Ramos (cell line): ENCODE results near the gene SPAG17.

Experiments
- in situ Hi-C: fragments of 300-500 bp; cut with MboI; formaldehyde crosslinking; loops from one replicate; pipeline ENCODE4 v1.14.3; 2022; ENCODE audit warnings: low sequenced_read_pairs; ENCODE audit not compliant: unreplicated experiment

Gene SPAG17

GRCh38 chr1:118012515-118013124 lies 172.4 kb downstream of the SPAG17 start:
- in situ Hi-C loops: no loop called here

GRCh38 chr1:118008011-118008410 lies 177.0 kb downstream of the SPAG17 start:
- in situ Hi-C loops: no loop called here

- in situ Hi-C loops: no loop called here
Observed at GRCh38 chr1:118007391-118007790, 177.6 kb downstream of the SPAG17 start.

- in situ Hi-C loops: no loop called here
Observed at GRCh38 chr1:118004312-118004711, 180.7 kb downstream of the SPAG17 start.

GRCh38 chr1:117985973-117986372 lies 199.1 kb downstream of the SPAG17 start:
- in situ Hi-C loops: no loop called here

GRCh38 chr1:117985239-117985638 lies 199.8 kb downstream of the SPAG17 start:
- in situ Hi-C loops: no loop called here

- in situ Hi-C loops: no loop called here
Observed at GRCh38 chr1:117981455-117982192, 203.4 kb downstream of the SPAG17 start.

GRCh38 chr1:117976381-117976780 lies 208.6 kb downstream of the SPAG17 start:
- in situ Hi-C loops: no loop called here

- in situ Hi-C loops: no loop called here
Observed at GRCh38 chr1:117971777-117972176, 213.3 kb downstream of the SPAG17 start.

- in situ Hi-C loops: no loop called here
Observed at GRCh38 chr1:117970252-117970651, 214.8 kb downstream of the SPAG17 start.

GRCh38 chr1:117967881-117968280 lies 217.1 kb downstream of the SPAG17 start:
- in situ Hi-C loops: no loop called here

GRCh38 chr1:117967477-117967876 lies 217.6 kb downstream of the SPAG17 start:
- in situ Hi-C loops: no loop called here

- in situ Hi-C loops: no loop called here
Observed at GRCh38 chr1:117964290-117965038, 220.6 kb downstream of the SPAG17 start.

- in situ Hi-C loops: no loop called here
Observed at GRCh38 chr1:117959364-117959763, 225.7 kb downstream of the SPAG17 start.

- in situ Hi-C loops: no loop called here
Observed at GRCh38 chr1:117952386-117952785, 232.6 kb downstream of the SPAG17 start.

- in situ Hi-C loops: no loop called here
Observed at GRCh38 chr1:117942293-117942692, 242.7 kb downstream of the SPAG17 start.

GRCh38 chr1:117933769-117934168 lies 251.3 kb downstream of the SPAG17 start:
- in situ Hi-C loops: no loop called here

GRCh38 chr1:117932576-117932975 lies 252.5 kb downstream of the SPAG17 start:
- in situ Hi-C loops: no loop called here

- in situ Hi-C loops: no loop called here
Observed at GRCh38 chr1:117930484-117930883, 254.5 kb downstream of the SPAG17 start.

GRCh38 chr1:117930173-117930447 lies 254.9 kb downstream of the SPAG17 start:
- in situ Hi-C loops: no loop called here

GRCh38 chr1:117929343-117930172 lies 255.5 kb downstream of the SPAG17 start, which contains the start of the genes GDAP2 and WDR3:
Gene GDAP2 (minus strand): TSS chr1:117929621. CDS start chr1:117920357, 9,264 bp downstream.
Gene WDR3 (plus strand): TSS chr1:117929739. CDS start chr1:117933320, 3,581 bp downstream.
- in situ Hi-C loops: no loop called here
